ENCODE measurements around the gene CDH22. TPM values are rescaled to one million over a fixed set of nuclear protein-coding genes. Genes with fewer than 3 reads are reported as not detected.
A peak's percentile ranks its signal among the peaks of the same experiment; 100 is the strongest.

CDH22 gene
- total and polyA plus RNA-seq, 9 of the 15 experiments (the other 6 are each of a cell fraction or from before 2014, with no cell fraction given) = 0.07 to 0.08 TPM; not detected in 7

GRCh38 chr20:46347841-46348803 lies 39.8 kb upstream of the CDH22 start (continued):
- no peak for TF ChIP-seq ZHX1 (conservative IDR thresholded peaks at IDR 0.05; ENCODE audit: low read length)
- TF ChIP-seq CEBPG (CRISPR knock-in tag; IDR thresholded peaks at IDR 0.05) = no peak
- no peak for TF ChIP-seq CEBPG (tag; conservative IDR thresholded peaks at IDR 0.05 in 1 of 2, IDR thresholded peaks at IDR 0.05 in 1 of 2)
- no peak for TF ChIP-seq E2F6 (IDR thresholded peaks at IDR 0.05; ENCODE audit: borderline replicate concordance in 1 of 2, extremely low read depth in 1 of 2, insufficient read depth in 1 of 2, insufficient read length in 1 of 2, low read depth in 1 of 2, low read length in 1 of 2, poor library complexity in 1 of 2, severe bottlenecking in 1 of 2)
- no peak for TF ChIP-seq HIVEP1 (CRISPR knock-in tag; IDR thresholded peaks at IDR 0.05)
- TF ChIP-seq HLTF (IDR thresholded peaks at IDR 0.05) = no peak
- no peak for TF ChIP-seq ZZZ3 (IDR thresholded peaks at IDR 0.05)
- TF ChIP-seq TCF15 (CRISPR knock-in tag; IDR thresholded peaks at IDR 0.05) = no peak
- no peak for TF ChIP-seq RBM25 (IDR thresholded peaks at IDR 0.05; ENCODE audit: low read depth, low read length, severe bottlenecking)
- peak; percentile 88 for TF ChIP-seq ZNF263 (CRISPR knock-in tag; IDR thresholded peaks at IDR 0.05; ENCODE audit: borderline replicate concordance)
- no peak for TF ChIP-seq PTRF (tag; IDR thresholded peaks at IDR 0.05)
- TF ChIP-seq RFX1 (IDR thresholded peaks at IDR 0.05) = peak; percentile 52
- TF ChIP-seq LCOR (CRISPR knock-in tag; IDR thresholded peaks at IDR 0.05) = 0 out of 2 replicates have a peak, but pooled peaks have one; percentile 39
- TF ChIP-seq JUN (IDR thresholded peaks at IDR 0.05; ENCODE audit: borderline replicate concordance, low read depth, low read length) = no peak
- no peak for TF ChIP-seq JUN (CRISPR knock-in tag; IDR thresholded peaks at IDR 0.05; ENCODE audit: borderline replicate concordance)
- TF ChIP-seq PHB2 (IDR thresholded peaks at IDR 0.05; ENCODE audit: low read depth) = no peak
- no peak for TF ChIP-seq YY1 (IDR thresholded peaks at IDR 0.05; ENCODE audit: borderline replicate concordance in 1 of 3, control insufficient read depth in 1 of 3, extremely low read depth in 1 of 3, insufficient read depth in 3 of 3, insufficient read length in 1 of 3, insufficient replicate concordance in 2 of 3, low read depth in 1 of 3, low read length in 2 of 3)
